MV-4-11 (cell line): ENCODE results near the gene SERGEF.

Experiments
- DNase-seq: peaks from one replicate; lab custom pipeline; 2025; lab: John Stamatoyannopoulos, UW

The SERGEF gene

DNA sequence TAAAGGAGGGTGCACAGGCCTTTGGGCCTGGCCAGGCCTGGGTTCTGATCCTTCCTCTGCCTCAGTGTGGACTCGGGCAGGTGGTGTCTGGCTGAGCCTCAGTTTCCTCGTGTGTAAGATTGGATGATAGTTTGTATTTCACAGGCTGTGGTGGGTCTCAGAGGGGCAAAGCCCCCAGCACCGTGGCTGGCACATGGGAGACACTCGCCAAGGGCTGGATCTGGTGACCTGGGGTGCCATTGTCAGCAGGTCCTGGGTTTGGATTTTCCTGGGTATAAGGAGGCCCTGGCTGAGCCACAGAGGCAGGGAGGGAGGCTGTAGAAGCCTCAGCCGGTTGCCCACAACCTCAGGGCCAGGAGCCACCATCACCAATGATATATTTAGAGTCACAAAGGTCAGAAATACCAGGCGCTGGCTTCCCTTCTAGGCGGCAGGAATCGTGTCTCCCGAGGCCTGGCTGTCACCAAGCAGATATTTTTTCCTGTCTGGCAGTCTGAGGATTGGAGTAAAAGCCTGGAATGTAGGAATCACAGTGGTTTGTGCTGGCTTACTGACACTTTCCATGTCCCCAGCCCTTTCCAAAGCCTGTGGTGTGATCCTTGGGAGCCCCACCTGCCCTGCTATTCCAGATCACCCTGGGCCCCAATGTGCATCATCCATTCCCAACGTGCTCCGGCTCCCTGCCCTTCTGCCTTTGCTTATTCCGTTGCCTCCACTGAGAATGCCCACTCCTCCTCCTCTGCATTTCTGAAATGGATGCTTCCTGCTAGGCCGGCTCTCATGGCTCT lies 262.6 kb downstream of the SERGEF start:
- DNase-seq = no peak

GRCh38 chr11:17748761-17749721 lies 263.8 kb downstream of the SERGEF start:
- DNase-seq = no peak

DNA sequence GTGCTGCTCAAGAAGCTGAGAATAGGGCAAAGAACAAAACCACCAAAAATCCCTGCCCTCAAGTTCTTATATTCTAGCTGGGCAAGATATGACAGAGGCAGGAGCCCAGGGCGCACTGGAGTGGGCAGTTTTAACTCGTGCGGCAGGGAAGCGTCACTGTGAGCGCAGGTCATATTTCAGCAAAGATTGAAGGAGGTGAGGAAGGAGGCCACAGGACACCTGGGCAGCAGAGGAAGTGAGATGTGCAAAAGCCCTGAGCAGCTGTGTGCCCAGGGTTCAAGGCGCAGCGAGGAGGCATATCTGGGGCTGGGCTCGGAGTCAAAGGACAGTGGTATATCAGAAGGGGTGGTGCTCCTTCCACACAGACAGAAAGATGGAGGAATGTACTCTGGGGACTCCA lies 264.8 kb downstream of the SERGEF start:
- DNase-seq = no peak

GRCh38 chr11:17747131-17747955 lies 265.5 kb downstream of the SERGEF start:
- DNase-seq = no peak

GRCh38 chr11:17746096-17746495 lies 266.8 kb downstream of the SERGEF start:
- DNase-seq = no peak

- DNase-seq = no peak
Observed at GRCh38 chr11:17745023-17745772, 267.6 kb downstream of the SERGEF start.

GRCh38 chr11:17744151-17744940 lies 268.5 kb downstream of the SERGEF start:
- DNase-seq = no peak

DNA sequence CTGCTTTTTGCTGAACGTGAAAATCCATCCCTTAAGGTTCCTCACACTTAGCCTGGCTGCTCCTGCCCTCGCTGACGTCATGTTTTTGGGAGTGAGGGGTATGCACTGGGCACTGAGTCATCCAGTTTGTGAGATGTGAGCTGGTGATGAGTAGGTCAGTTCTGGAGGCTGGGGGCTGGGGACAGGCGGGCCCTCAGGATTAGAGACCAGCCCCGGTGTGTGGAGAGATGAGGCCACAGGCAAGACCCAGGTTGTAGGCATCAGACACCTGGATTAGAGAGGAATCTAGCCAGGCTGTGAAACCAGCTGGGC lies 269.1 kb downstream of the SERGEF start:
- no peak for DNase-seq

- no peak for DNase-seq
Observed at GRCh38 chr11:17743026-17743807, 269.6 kb downstream of the SERGEF start.

DNA sequence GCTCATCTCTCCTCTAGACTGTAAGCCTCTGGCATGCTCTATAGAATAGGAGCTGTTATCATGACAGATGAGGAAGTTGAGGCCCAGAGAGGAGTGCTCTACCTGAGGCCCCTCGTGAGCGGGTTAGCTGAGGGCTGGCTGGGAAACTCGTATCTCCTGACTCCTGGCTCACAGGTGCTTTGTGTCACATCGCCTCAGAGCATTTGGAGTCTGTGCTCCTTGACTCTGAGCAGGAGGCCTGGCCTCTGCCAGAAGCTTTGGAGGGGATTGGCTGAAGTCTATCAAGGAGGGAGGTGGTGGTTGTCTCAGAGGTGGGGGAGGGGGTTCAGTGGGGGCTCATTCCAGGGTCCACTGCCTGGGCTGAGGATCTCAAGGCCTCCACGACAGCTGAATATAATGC lies 270.8 kb downstream of the SERGEF start:
- no peak for DNase-seq

DNA sequence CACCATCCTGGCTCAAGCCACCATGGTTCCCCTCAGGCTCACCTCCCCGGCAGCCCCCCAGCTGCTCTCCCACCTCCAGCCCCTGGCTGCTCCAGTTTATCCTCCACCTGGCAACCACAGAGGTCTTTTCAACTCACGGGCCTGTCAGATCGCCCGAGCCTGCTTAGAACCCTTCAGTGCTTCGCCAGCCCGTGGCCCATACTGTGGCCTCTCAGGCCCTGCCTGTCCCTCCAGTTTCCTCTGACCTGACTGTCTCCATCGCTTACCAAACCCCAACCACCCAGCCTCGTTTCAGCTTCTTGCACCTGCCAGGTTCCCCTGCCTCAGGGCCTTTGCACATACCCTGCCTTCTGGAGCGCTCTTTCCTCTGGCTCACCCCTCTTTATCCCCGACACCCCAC lies 271.4 kb downstream of the SERGEF start:
- DNase-seq = no peak

DNA sequence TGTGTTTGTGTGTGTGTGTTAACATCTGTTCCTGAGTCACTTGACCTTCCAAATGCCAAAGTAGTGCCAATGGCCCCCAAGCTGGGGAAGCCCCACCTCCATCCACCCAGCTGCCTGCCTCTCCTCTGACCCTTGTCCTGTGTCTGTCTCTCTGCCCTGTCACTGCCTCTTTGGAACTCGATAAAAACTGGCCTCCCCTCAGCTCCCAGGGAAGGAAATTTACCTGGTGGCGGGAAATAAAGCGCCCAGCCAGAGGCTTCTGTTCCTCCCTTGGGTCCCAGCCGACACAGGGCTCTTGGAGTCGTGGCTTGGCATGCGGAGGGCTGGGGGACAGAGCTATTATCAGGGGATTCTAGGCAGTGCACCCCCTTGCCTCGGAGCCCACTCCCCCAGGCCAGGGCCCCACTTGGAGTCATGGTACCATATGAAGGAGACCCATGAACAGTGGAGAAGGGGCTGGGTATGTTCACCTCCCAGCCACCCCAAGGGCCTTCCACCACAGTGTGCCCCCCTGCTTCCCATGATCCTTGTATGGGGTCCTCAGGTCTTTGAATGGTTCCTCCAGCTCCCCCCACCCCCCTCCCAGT lies 272.1 kb downstream of the SERGEF start:
- no peak for DNase-seq

GRCh38 chr11:17739945-17740338 lies 272.9 kb downstream of the SERGEF start:
- DNase-seq = no peak

- no peak for DNase-seq
Observed at GRCh38 chr11:17738151-17738973, 274.5 kb downstream of the SERGEF start.
